Esophagus squamous epithelium (tissue), 4 donors: ENCODE results near the gene PIK3R5.
"Not testable (repeated sequence)": the region's sequence is repeated elsewhere in the genome, so short reads cannot be mapped to it uniquely, and the experiment has no call there.

ENCODE experiments used
- CTCF ChIP-seq, 6 experiments: fragments of 450-650 bp in 4 of 6; fragments of 200-600 bp in 2 of 6; sonication (generic) in 2 of 6; IDR thresholded peaks; one replicate each; pipeline ENCODE4 v1.5.1; 2016 to 2019; ENCODE audit warnings: antibody characterized with exemption in 6 of 6, mild to moderate bottlenecking in 4 of 6, moderate library complexity in 4 of 6
- POLR2A ChIP-seq, 4 donors: fragments of 450-650 bp; IDR thresholded peaks; one replicate each; pipeline ENCODE4 v1.6.1; 2017; ENCODE audit warnings: antibody characterized with exemption in 4 of 4, mild to moderate bottlenecking in 4 of 4, moderate library complexity in 3 of 4

DNA sequence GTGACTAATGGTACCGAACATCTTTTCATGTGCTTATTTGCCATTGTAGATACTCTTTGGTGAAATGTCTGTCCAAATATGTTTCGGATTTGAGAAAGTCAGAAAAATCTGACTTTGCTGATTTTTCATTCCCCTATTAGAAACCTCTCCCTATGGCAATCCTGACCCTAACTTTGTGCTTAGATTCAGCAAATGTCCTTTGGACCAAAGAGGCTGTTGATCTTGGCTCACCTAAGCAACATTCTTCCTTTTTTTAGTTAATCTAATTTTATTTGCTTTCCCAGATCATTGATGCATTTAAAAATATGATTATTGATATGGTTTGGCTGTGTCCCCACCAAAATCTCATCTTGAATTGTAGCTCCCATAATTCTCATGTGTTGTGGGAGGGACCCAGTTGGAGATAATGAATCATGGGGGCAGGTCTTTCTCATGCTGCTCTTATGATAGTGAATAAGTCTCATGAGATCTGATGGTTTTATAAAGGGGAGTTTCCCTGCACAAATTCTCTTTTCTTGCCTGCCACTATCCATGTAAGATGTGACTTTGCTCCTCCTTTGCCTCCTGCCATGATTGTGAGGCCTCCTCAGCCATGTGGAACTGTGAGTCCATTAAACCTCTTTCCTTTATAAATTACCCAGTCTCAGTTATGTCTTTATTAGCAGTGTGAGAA lies 22.9 kb upstream of the PIK3R5 start:
- not testable (repeated sequence) for TF ChIP-seq POLR2A, CTCF (IDR thresholded peaks at IDR 0.05)
